MM.1S (cell line): Measurements from ENCODE around the gene ATP2B2.

Source experiments
- DNase-seq: peaks from one replicate; pipeline ENCODE4 v3.0.0-alpha.2; 2015
- H2AFZ ChIP-seq: fragments of 300-600 bp; sonication (generic); 2 replicates; pipeline ENCODE4 v1.6.0; 2016; ENCODE audit warnings: antibody characterized with exemption, low read length
- H3F3A ChIP-seq: fragments of 300-600 bp; sonication (generic); 2 replicates; pipeline ENCODE4 v1.6.1; 2016; ENCODE audit warnings: mild to moderate bottlenecking, antibody characterized with exemption, low read length, moderate library complexity, mixed read lengths; ENCODE audit not compliant: insufficient read depth
- H3K27ac ChIP-seq: fragments of 300-600 bp; sonication (generic); 2 replicates; pipeline ENCODE4 v1.5.1; 2016; ENCODE audit warnings: mild to moderate bottlenecking, low read length
- H3K27me3 ChIP-seq: fragments of 300-600 bp; sonication (generic); replicated peaks from 2 replicates; pipeline ENCODE4 v1.6.0; 2016; ENCODE audit warnings: low read length; ENCODE audit not compliant: insufficient read depth
- H3K36me3 ChIP-seq: fragments of 300-600 bp; sonication (generic); replicated peaks from 2 replicates; pipeline ENCODE4 v1.6.1; 2016; ENCODE audit warnings: mild to moderate bottlenecking, low read length, mixed read lengths; ENCODE audit not compliant: insufficient read depth
- H3K4me1 ChIP-seq: fragments of 300-600 bp; sonication (generic); 2 replicates; pipeline ENCODE4 v1.6.1; 2016; ENCODE audit warnings: low read length, mixed read lengths
- H3K4me2 ChIP-seq: fragments of 300-600 bp; sonication (generic); 2 replicates; pipeline ENCODE4 v1.6.0; 2016; ENCODE audit warnings: low read depth, low read length
- H3K4me3 ChIP-seq: fragments of 300-600 bp; sonication (generic); 2 replicates; pipeline ENCODE4 v1.5.1; 2016; ENCODE audit warnings: low read length, mixed read lengths
- H3K79me2 ChIP-seq: fragments of 300-600 bp; sonication (generic); 2 replicates; pipeline ENCODE4 v1.6.1; 2016; ENCODE audit warnings: mixed run types, low read length, mixed read lengths
- H3K9ac ChIP-seq: fragments of 300-600 bp; sonication (generic); 2 replicates; pipeline ENCODE4 v1.6.1; 2016; ENCODE audit warnings: low read length, mixed read lengths
- H3K9me2 ChIP-seq: fragments of 300-600 bp; sonication (generic); replicated peaks from 2 replicates; pipeline ENCODE4 v1.6.1; 2016; ENCODE audit warnings: mild to moderate bottlenecking, low read length, mixed read lengths; ENCODE audit not compliant: insufficient read depth
- H3K9me3 ChIP-seq: fragments of 300-600 bp; sonication (generic); replicated peaks from 2 replicates; pipeline ENCODE4 v1.6.1; 2016; ENCODE audit warnings: mild to moderate bottlenecking, low read length, mixed read lengths; ENCODE audit not compliant: insufficient read depth
- H4K20me1 ChIP-seq: fragments of 300-600 bp; sonication (generic); 2 replicates; pipeline ENCODE4 v1.6.1; 2016; ENCODE audit warnings: mild to moderate bottlenecking, low read length, moderate library complexity, mixed read lengths; ENCODE audit not compliant: insufficient read depth
- CTCF ChIP-seq: fragments of 300-600 bp; sonication (generic); IDR thresholded peaks from 2 replicates; pipeline ENCODE4 v1.5.1; 2016; ENCODE audit warnings: antibody characterized with exemption, low read length, mixed read lengths
- EZH2 ChIP-seq: fragments of 300-600 bp; sonication (generic); optimal IDR thresholded peaks from 2 replicates; pipeline ENCODE3; 2017; ENCODE audit warnings: low read depth, mild to moderate bottlenecking, antibody characterized with exemption, low read length, mixed read lengths
- EZH2phosphoT487 ChIP-seq: fragments of 300-600 bp; sonication (generic); IDR thresholded peaks from 2 replicates; pipeline ENCODE4 v1.6.1; 2018; ENCODE audit warnings: antibody characterized with exemption, low read length

Gene ATP2B2

DNA sequence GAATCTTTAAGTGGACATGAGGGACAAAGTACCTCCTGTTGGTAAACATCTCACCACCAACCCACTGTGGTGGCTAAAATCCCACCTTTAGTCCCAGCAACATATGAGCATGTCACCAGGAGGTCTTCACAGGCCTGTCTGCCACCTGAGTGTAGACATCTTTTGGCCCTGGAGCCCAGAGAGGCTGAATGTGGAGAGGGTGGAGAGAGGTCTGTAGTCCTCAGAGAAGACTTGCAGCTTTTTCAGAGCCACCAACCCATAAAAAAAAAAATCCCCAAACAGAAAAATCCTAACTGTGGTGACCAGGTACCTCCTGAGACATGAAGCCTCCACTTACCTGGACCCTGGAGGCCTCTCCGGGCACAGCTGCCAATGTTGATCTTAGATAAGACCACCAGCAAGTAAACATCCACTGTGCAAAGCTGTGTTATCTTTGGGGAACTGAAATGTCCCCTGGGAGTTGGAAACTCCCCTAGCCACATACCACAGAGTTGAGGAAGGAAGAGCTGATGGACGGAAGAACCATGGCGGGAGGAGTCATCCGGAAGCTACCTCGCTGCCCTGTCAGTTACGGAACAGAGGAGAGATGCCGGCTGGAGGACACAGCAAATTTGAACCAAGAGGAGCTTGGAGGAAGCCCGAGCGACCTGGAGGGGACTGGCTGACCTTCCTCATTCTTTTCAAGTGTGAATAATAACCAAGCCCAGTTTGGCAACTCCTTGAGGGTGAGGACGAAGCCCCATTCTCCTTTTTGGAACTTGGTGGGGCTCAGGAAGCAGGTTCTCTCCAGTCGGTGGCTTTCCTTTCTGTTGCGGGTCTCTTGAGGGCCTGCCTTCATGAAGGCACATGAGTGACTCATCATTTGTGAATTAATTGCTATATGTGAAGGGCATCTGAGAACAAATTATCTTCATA is 212.6 kb downstream of the ATP2B2 start, which contains the start of gene GHRL:
TSS of gene GHRL (minus strand) at position 443 of the 915 bp plus-strand sequence. CDS start 2,767 bp downstream, outside the sequence.
- Histone ChIP-seq H2AFZ (no peak within 1 kb of the TSS), H4K20me1 (no peaks in the 10 kb centered on the region), H3K36me3 (no peaks in the 10 kb centered on the region), H3K4me2 (no peak within 1 kb of the TSS), H3K4me3 (no peak within 1 kb of the TSS), H3K27ac (no peak within 1 kb of the TSS), H3K9me3 (no peaks in the 10 kb centered on the region), H3K9ac (no peak within 1 kb of the TSS), H3K27me3 (no peaks in the 10 kb centered on the region), H3K79me2 (no peaks in the 10 kb centered on the region), H3K9me2 (no peaks in the 10 kb centered on the region), H3F3A (no peaks in the 10 kb centered on the region), H3K4me1 (no peaks in the 10 kb centered on the region)
- TF ChIP-seq CTCF (no peak), EZH2phosphoT487 (no peak), EZH2 (no peak)
- no peak for DNase-seq

- Histone ChIP-seq H3K27me3 (no peaks in the 10 kb centered on the region), H3K79me2 (no peaks in the 10 kb centered on the region), H3K9ac (no peak overlapping the region), H3K4me2 (no peak overlapping the region), H3K9me2 (no peaks in the 10 kb centered on the region), H3K4me1 (no peaks in the 10 kb centered on the region), H3K9me3 (no peaks in the 10 kb centered on the region), H3K27ac (no peak overlapping the region), H4K20me1 (no peaks in the 10 kb centered on the region), H2AFZ (no peak overlapping the region), H3F3A (no peaks in the 10 kb centered on the region), H3K36me3 (no peaks in the 10 kb centered on the region), H3K4me3 (no peak overlapping the region)
- DNase-seq, result no peak
- TF ChIP-seq EZH2 (no peak), CTCF (no peak), EZH2phosphoT487 (no peak)
These were observed 213.7 kb downstream of the ATP2B2 start for GRCh38 chr3:10291641-10292040.

- Histone ChIP-seq H3K4me1 (no peaks in the 10 kb centered on the region), H4K20me1 (no peaks in the 10 kb centered on the region), H2AFZ (no peak overlapping the region), H3K4me3 (no peak overlapping the region), H3K9me2 (no peaks in the 10 kb centered on the region), H3K9ac (no peak overlapping the region), H3K27ac (no peak overlapping the region), H3K36me3 (no peaks in the 10 kb centered on the region), H3K79me2 (no peaks in the 10 kb centered on the region), H3K27me3 (no peaks in the 10 kb centered on the region), H3K4me2 (no peak overlapping the region), H3F3A (no peaks in the 10 kb centered on the region), H3K9me3 (no peaks in the 10 kb centered on the region)
- TF ChIP-seq CTCF (no peak), EZH2phosphoT487 (no peak), EZH2 (no peak)
- no peak for DNase-seq
These were observed 214.8 kb downstream of the ATP2B2 start for GRCh38 chr3:10290481-10291176.
